GM12878 (cell line): ENCODE data around the gene SPATA24. TPM values are rescaled to one million over a fixed set of nuclear protein-coding genes. Genes with fewer than 3 reads are reported as not detected.

ENCODE experiments used
- ATAC-seq: fragments of 200-7000 bp; cut with Tn5 transposase; 3 replicates; pipeline ENCODE4 v1.9.1; 2020; ENCODE audit warnings: mild to moderate bottlenecking, moderate library complexity
- BruUV-seq: library from RNA; stranded (reverse); fragments of 400-500 nt; replicated peaks from 2 replicates; lab custom pipeline; 2021; lab: Mats Ljungman, UMichigan
- CTCF ChIA-PET: fragments of 300-600 bp; sonication (Branson Sonifier 250); formaldehyde crosslinking; extraction: SDS; loops from one replicate; lab custom pipeline; 2021; ENCODE audit warnings: inconsistent platforms; lab: Yijun Ruan, JAX
- POLR2A ChIA-PET: fragments of 350-600 bp; formaldehyde crosslinking; extraction: SDS; loops from one replicate; lab custom pipeline; 2021; ENCODE audit warnings: inconsistent platforms; lab: Charles Lee
- RAD21 ChIA-PET: fragments of 300-600 bp; sonication (Branson Sonifier 250); formaldehyde crosslinking; loops from one replicate; lab custom pipeline; 2023; ENCODE audit warnings: antibody characterized with exemption; ENCODE audit not compliant: unreplicated experiment; lab: Charles Lee
- SMC1A ChIA-PET: fragments of 300-600 bp; sonication (Branson Sonifier 250); formaldehyde crosslinking; loops from one replicate; lab custom pipeline; 2023; ENCODE audit not compliant: unreplicated experiment, uncharacterized antibody; lab: Charles Lee
- DNase-seq: peaks from one replicate; pipeline ENCODE4 v3.0.0-alpha.2; 2011; ENCODE audit warnings: low read depth, low spot score
- FAIRE-seq: peaks from 3 replicates; lab custom pipeline; 2011; peaks lifted over from hg19 to GRCh38; lab: Jason Lieb, UNC
- H2AFZ ChIP-seq: 2 replicates; pipeline ENCODE4 v1.6.0; 2011; ENCODE audit warnings: low read depth, low read length, control low read depth; ENCODE audit not compliant: control insufficient read depth
- H3K27ac ChIP-seq: 2 replicates; pipeline ENCODE4 v1.5.1; 2011; ENCODE audit warnings: control low read depth; ENCODE audit not compliant: control insufficient read depth, insufficient read depth
- H3K27me3 ChIP-seq, 2 experiments: replicated peaks in 1 of 2; 2 replicates each; pipeline versions ENCODE4 v1.6.0 to v1.6.1; 2011; ENCODE audit warnings: low read length in 1 of 2; ENCODE audit not compliant: control insufficient read depth in 2 of 2, insufficient read depth in 2 of 2
- H3K36me3 ChIP-seq, 2 experiments: 2 replicates each; pipeline ENCODE4 v1.5.1; 2011; ENCODE audit warnings: low read length in 1 of 2; ENCODE audit not compliant: control insufficient read depth in 2 of 2, insufficient read depth in 2 of 2
- H3K4me1 ChIP-seq: 2 replicates; pipeline ENCODE4 v1.6.1; 2011; ENCODE audit warnings: mild to moderate bottlenecking, low read length, moderate library complexity, mixed read lengths; ENCODE audit not compliant: control insufficient read depth, insufficient read depth
- H3K4me2 ChIP-seq: 2 replicates; pipeline ENCODE4 v1.6.0; 2011; ENCODE audit warnings: control low read depth; ENCODE audit not compliant: control insufficient read depth, insufficient read depth
- H3K4me3 ChIP-seq: fragments of 200-600 bp; sonication (generic); 2 replicates; pipeline ENCODE4 v1.5.1; 2016
- H3K79me2 ChIP-seq: 2 replicates; pipeline ENCODE4 v1.6.0; 2011; ENCODE audit warnings: low read length; ENCODE audit not compliant: control insufficient read depth, insufficient read depth
- H3K9ac ChIP-seq: 2 replicates; pipeline ENCODE4 v1.8.0; 2011; ENCODE audit warnings: low read length, control low read depth, mixed read lengths; ENCODE audit not compliant: control insufficient read depth, insufficient read depth
- H3K9me3 ChIP-seq: replicated peaks from 3 replicates; pipeline ENCODE4 v1.5.1; 2011; ENCODE audit warnings: mild to moderate bottlenecking, low read length; ENCODE audit not compliant: control insufficient read depth, insufficient read depth
- H4K20me1 ChIP-seq: 2 replicates; pipeline ENCODE4 v1.6.0; 2011; ENCODE audit not compliant: control insufficient read depth, insufficient read depth
- CHD4 ChIP-seq: fragments of 200-600 bp; sonication (generic); IDR thresholded peaks from 2 replicates; pipeline ENCODE4 v1.6.1; 2016; ENCODE audit warnings: mild to moderate bottlenecking
- EED ChIP-seq: sonication (generic); IDR thresholded peaks from 2 replicates; pipeline ENCODE4 v1.6.1; 2016; ENCODE audit warnings: antibody characterized with exemption, low read depth
- EP300 ChIP-seq, 2 experiments: fragments of 150-350 bp in 1 of 2; IDR thresholded peaks; 2 replicates each; pipeline ENCODE4 v1.6.1; 2011 to 2012; ENCODE audit warnings: low read depth in 2 of 2, low read length in 2 of 2, borderline replicate concordance in 1 of 2, improper control_type of control experiment in 1 of 2, inconsistent platforms in 1 of 2; ENCODE audit not compliant: control insufficient read depth in 1 of 2
- IKZF1 ChIP-seq: fragments of 450-650 bp; conservative IDR thresholded peaks from 2 replicates; pipeline ENCODE4 v1.6.1; 2017; ENCODE audit warnings: antibody characterized with exemption, mild to moderate bottlenecking
- MYC ChIP-seq: IDR thresholded peaks from 2 replicates; pipeline ENCODE4 v1.6.1; 2011; ENCODE audit warnings: mild to moderate bottlenecking, low read length, moderate library complexity, inconsistent platforms; ENCODE audit not compliant: insufficient read depth, insufficient replicate concordance, insufficient read length, severe bottlenecking
- NFIC ChIP-seq: IDR thresholded peaks from 2 replicates; pipeline ENCODE4 v1.6.1; 2012; ENCODE audit warnings: low read depth, mild to moderate bottlenecking, inconsistent platforms, low read length, moderate library complexity
- NR2F1 ChIP-seq: fragments of 450-650 bp; conservative IDR thresholded peaks from 2 replicates; pipeline ENCODE4 v1.6.1; 2017; ENCODE audit warnings: mild to moderate bottlenecking
- PAX5 ChIP-seq: IDR thresholded peaks from 2 replicates; pipeline ENCODE4 v1.6.1; 2011; ENCODE audit warnings: low read depth, low read length, borderline replicate concordance
- RBBP5 ChIP-seq: fragments of 200-600 bp; sonication (generic); conservative IDR thresholded peaks from 2 replicates; pipeline ENCODE4 v1.6.1; 2016
- RUNX3 ChIP-seq: IDR thresholded peaks from 2 replicates; pipeline ENCODE4 v1.6.1; 2012; ENCODE audit warnings: low read length, inconsistent platforms
- SIN3A ChIP-seq: IDR thresholded peaks from 2 replicates; pipeline ENCODE4 v1.6.1; 2012; ENCODE audit warnings: low read depth, low read length, improper control_type of control experiment
- SMAD5 ChIP-seq: IDR thresholded peaks from 2 replicates; pipeline ENCODE4 v1.6.1; 2016; ENCODE audit warnings: antibody characterized with exemption, low read depth
- TCF3 ChIP-seq: IDR thresholded peaks from 2 replicates; pipeline ENCODE4 v1.6.1; 2012; ENCODE audit warnings: low read depth, mild to moderate bottlenecking, low read length, borderline replicate concordance; ENCODE audit not compliant: insufficient read depth
- ZNF622 ChIP-seq: fragments of 450-650 bp; IDR thresholded peaks from 2 replicates; pipeline ENCODE4 v1.6.1; 2017; ENCODE audit warnings: mild to moderate bottlenecking, inconsistent platforms
- WGBS: methylation state at CpG from one replicate; pipeline ENCODE4 v1.1.6; 2016; ENCODE audit warnings: low lambda C conversion rate; ENCODE audit not compliant: insufficient replicate concordance, insufficient coverage; ENCODE audit errors: missing lambda C conversion rate; 5-methylcytosine and 5-hydroxymethylcytosine counted together
- in situ Hi-C: fragments of 300-500 bp; cut with MboI; formaldehyde crosslinking; loops from 9 replicates; pipeline ENCODE4 v1.14.3; 2018; ENCODE audit warnings: mixed read lengths
- intact Hi-C: fragments of 100-400 bp; cut with micrococcal nuclease; formaldehyde crosslinking; loops from one replicate; pipeline ENCODE4 v1.14.2; 2022; ENCODE audit not compliant: unreplicated experiment
- polyA plus RNA-seq, 11 experiments: library from polyadenylated mRNA; depleted of rRNA in 4 of 11; unstranded in 6 of 11; stranded (reverse) in 5 of 11; fragments of >200 nt; fragmentation: Nextera tagmentation in 4 of 11; fragmentation: Illumina TruSeq in 1 of 11; extraction: Ambion mirVana in 4 of 11; extraction: Trizol in 1 of 11; gene quantifications; 1 replicate in 1 of 11; 2 replicates in 10 of 11; pipeline versions ENCODE4 v1.2.1 to v1.2.3, GENCODE V29; 2011 to 2016; ENCODE audit warnings: inconsistent platforms in 2 of 11, missing spikeins in 2 of 11, low read depth in 1 of 11
- total RNA-seq, 4 experiments: library from RNA; depleted of rRNA in 3 of 4; stranded (reverse); fragments of >200 nt in 3 of 4; fragmentation: Illumina TruSeq in 1 of 4; extraction: Trizol in 1 of 4; gene quantifications; 2 replicates each; pipeline versions ENCODE4 v1.2.1 to v1.2.3, GENCODE V29; 2013 to 2021
- TF ChIP-seq, protein P1 (sequence below): IDR thresholded peaks from 2 replicates; pipeline ENCODE4 v1.6.1; 2012; ENCODE audit warnings: mild to moderate bottlenecking, low read depth, low read length
- TF ChIP-seq, protein P2 (sequence below): fragments of 450-650 bp; IDR thresholded peaks from 2 replicates; pipeline ENCODE4 v1.6.1; 2017; ENCODE audit warnings: mild to moderate bottlenecking, low read depth, inconsistent platforms; ENCODE audit not compliant: poor library complexity, severe bottlenecking
- TF ChIP-seq, protein P3 (sequence below): IDR thresholded peaks from 2 replicates; pipeline ENCODE4 v1.6.1; 2012; ENCODE audit warnings: low read depth, low read length, improper control_type of control experiment

Gene SPATA24
- total and polyA plus RNA-seq, 10 of the 15 experiments (the other 5 are each of a cell fraction or from before 2014, with no cell fraction given): 4.1 to 9.8 (median 7.3) TPM

DNA sequence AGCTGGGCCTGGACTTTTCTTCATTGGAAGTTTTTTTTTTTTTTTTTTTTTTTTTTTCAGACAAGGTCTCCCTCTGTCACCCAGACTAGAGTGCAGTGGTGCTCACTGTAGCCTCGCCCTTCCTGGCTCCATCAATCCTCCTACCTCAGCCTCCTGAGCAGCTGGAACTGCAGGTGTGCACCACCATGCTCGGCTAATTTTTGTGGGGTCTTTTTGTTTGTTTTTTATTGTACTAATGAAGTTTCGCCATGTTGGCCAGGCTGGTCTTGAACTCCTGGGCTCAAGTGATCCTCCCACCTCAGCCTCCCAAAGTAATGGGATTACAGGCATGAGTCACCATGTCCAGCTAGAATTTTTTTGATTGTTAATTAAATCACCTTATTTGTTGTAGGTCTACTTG, 31.8 kb upstream of the SPATA24 start:
- SMC1A ChIA-PET: interaction anchor here (0.7 to 8.2 kb wide), 9 partner anchors 12 to 127 kb away, joined by 3 to 86 read pairs (median 16); partner anchors contain the start of gene STING1
- TF ChIP-seq SMAD5 (no peak), NFIC (no peak), RUNX3 (no peak), CHD4 (no peak), EP300 (IDR thresholded peaks at IDR 0.05; ENCODE audit: borderline replicate concordance in 1 of 2, control insufficient read depth in 1 of 2, low read depth in 2 of 2, low read length in 2 of 2) (no peak), EED (no peak), ZNF622 (no peak), PAX5 (no peak), MYC (no peak), NR2F1 (no peak), TCF3 (no peak), RBBP5 (no peak), SIN3A (no peak), IKZF1 (no peak)
- TF ChIP-seq, protein P1, sequence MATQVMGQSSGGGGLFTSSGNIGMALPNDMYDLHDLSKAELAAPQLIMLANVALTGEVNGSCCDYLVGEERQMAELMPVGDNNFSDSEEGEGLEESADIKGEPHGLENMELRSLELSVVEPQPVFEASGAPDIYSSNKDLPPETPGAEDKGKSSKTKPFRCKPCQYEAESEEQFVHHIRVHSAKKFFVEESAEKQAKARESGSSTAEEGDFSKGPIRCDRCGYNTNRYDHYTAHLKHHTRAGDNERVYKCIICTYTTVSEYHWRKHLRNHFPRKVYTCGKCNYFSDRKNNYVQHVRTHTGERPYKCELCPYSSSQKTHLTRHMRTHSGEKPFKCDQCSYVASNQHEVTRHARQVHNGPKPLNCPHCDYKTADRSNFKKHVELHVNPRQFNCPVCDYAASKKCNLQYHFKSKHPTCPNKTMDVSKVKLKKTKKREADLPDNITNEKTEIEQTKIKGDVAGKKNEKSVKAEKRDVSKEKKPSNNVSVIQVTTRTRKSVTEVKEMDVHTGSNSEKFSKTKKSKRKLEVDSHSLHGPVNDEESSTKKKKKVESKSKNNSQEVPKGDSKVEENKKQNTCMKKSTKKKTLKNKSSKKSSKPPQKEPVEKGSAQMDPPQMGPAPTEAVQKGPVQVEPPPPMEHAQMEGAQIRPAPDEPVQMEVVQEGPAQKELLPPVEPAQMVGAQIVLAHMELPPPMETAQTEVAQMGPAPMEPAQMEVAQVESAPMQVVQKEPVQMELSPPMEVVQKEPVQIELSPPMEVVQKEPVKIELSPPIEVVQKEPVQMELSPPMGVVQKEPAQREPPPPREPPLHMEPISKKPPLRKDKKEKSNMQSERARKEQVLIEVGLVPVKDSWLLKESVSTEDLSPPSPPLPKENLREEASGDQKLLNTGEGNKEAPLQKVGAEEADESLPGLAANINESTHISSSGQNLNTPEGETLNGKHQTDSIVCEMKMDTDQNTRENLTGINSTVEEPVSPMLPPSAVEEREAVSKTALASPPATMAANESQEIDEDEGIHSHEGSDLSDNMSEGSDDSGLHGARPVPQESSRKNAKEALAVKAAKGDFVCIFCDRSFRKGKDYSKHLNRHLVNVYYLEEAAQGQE: no peak
- TF ChIP-seq, protein P2, sequence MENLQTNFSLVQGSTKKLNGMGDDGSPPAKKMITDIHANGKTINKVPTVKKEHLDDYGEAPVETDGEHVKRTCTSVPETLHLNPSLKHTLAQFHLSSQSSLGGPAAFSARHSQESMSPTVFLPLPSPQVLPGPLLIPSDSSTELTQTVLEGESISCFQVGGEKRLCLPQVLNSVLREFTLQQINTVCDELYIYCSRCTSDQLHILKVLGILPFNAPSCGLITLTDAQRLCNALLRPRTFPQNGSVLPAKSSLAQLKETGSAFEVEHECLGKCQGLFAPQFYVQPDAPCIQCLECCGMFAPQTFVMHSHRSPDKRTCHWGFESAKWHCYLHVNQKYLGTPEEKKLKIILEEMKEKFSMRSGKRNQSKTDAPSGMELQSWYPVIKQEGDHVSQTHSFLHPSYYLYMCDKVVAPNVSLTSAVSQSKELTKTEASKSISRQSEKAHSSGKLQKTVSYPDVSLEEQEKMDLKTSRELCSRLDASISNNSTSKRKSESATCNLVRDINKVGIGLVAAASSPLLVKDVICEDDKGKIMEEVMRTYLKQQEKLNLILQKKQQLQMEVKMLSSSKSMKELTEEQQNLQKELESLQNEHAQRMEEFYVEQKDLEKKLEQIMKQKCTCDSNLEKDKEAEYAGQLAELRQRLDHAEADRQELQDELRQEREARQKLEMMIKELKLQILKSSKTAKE: no peak
- TF ChIP-seq, protein P3, sequence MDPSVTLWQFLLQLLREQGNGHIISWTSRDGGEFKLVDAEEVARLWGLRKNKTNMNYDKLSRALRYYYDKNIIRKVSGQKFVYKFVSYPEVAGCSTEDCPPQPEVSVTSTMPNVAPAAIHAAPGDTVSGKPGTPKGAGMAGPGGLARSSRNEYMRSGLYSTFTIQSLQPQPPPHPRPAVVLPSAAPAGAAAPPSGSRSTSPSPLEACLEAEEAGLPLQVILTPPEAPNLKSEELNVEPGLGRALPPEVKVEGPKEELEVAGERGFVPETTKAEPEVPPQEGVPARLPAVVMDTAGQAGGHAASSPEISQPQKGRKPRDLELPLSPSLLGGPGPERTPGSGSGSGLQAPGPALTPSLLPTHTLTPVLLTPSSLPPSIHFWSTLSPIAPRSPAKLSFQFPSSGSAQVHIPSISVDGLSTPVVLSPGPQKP: no peak
- 98% methylated on average over 3 of the region's 3 CpGs for WGBS

More for the DNA sequence above, 31.8 kb upstream of the SPATA24 start:
- peaks cover 24% of the 10 kb centered on the region for H3K4me1 ChIP-seq
- DNase-seq: no peak
- H3K4me2 ChIP-seq: no peak overlapping the region
- H3K9me3 ChIP-seq: no peaks in the 10 kb centered on the region
- ChIA-PET CTCF (interaction anchor here (0.6 to 7.9 kb wide), 8 partner anchors 13 to 200 kb away, joined by 4 to 83 read pairs (median 14); partner anchors contain the start of gene STING1), RAD21 (interaction anchor here (0.8 to 5.4 kb wide), 11 partner anchors 8 to 94 kb away, joined by 3 to 59 read pairs (median 8); partner anchors contain the start of genes ECSCR and SPATA24), POLR2A (interaction anchor here (0.6 to 5.7 kb wide), 11 partner anchors 10 to 140 kb away, joined by 3 to 53 read pairs (median 3); partner anchors contain the start of gene STING1)
- no peaks in the 10 kb centered on the region for H3K27me3 ChIP-seq
- no peaks in the 10 kb centered on the region for H4K20me1 ChIP-seq
- no peak overlapping the region for H3K27ac ChIP-seq
- no peak for FAIRE-seq
- BruUV-seq: no TSS peak
- no peak overlapping the region for H3K9ac ChIP-seq
- H2AFZ ChIP-seq: no peak overlapping the region
- no peaks in the 10 kb centered on the region for H3K36me3 ChIP-seq
- intact Hi-C loops: no loop called here
- no peaks in the 10 kb centered on the region for H3K79me2 ChIP-seq
- no peak for ATAC-seq
- in situ Hi-C loops: no loop called here
- H3K4me3 ChIP-seq: no peak overlapping the region
